ENCODE measurements around the gene PTPRN2.
"Not testable (repeated sequence)": the region's sequence is repeated elsewhere in the genome, so short reads cannot be mapped to it uniquely, and the experiment has no call there.

Gene PTPRN2

GRCh38 chr7:157674027-157674714, 913.5 kb downstream of the PTPRN2 start:
- no peak for DNase-seq

- no peak for DNase-seq
Observed at GRCh38 chr7:157673573-157673972, 914.0 kb downstream of the PTPRN2 start.

- DNase-seq, result no peak
Observed at GRCh38 chr7:157671358-157672255, 916.0 kb downstream of the PTPRN2 start.

- DNase-seq, result no peak
Observed at GRCh38 chr7:157670490-157671357, 916.9 kb downstream of the PTPRN2 start.

- DNase-seq, result no peak
Observed at GRCh38 chr7:157669768-157670351, 917.8 kb downstream of the PTPRN2 start.

DNA sequence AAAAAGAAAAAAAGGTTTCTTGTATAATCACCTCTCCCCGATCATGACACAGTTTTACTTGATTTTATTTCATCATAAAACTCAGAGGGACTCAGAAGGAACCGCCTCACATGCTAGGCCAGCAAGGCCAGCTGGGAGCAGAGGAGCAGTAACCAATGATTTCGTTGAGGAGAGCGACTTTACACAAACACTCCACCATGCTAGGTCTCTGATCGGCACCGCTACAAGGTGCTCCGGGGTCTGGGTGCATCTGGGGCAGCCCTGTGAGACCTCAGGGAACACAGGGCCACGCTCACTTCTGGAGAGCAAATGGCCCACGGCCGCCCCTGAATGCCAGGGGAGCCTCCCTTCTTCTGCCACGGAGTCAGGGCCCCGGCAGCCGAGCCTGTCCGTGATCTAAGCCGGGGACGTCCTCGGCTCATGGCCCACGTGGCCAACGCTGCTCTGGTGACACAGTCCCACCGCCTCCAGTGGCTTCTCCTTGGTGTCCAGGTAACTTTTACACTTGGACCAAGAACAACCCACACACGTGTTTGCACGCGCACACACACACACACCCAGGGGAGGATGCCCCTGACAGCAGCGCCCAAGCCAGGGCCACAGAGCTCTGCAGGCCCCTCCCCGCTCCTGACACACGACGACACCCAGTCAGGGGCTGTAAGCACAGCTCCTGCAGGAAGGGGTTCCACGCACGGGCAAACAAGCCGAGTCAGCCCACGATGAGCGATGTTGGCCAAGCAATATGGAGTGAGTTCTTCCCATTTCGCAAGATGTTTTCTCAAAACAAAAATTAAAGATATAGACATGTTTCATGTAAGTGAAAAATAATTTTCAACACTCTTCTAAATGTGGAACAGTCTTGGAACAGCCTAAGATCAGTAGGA, 918.5 kb downstream of the PTPRN2 start:
- no peak for DNase-seq

GRCh38 chr7:157668221-157668883, 919.3 kb downstream of the PTPRN2 start:
- no peak for DNase-seq

- no peak for DNase-seq
Observed at GRCh38 chr7:157667731-157668130, 919.9 kb downstream of the PTPRN2 start.

- DNase-seq, result no peak
Observed at GRCh38 chr7:157667261-157667660, 920.4 kb downstream of the PTPRN2 start.

GRCh38 chr7:157666530-157667040, 921.0 kb downstream of the PTPRN2 start:
- DNase-seq, result no peak

GRCh38 chr7:157665634-157665988, 922.0 kb downstream of the PTPRN2 start:
- not testable (repeated sequence) for DNase-seq

DNA sequence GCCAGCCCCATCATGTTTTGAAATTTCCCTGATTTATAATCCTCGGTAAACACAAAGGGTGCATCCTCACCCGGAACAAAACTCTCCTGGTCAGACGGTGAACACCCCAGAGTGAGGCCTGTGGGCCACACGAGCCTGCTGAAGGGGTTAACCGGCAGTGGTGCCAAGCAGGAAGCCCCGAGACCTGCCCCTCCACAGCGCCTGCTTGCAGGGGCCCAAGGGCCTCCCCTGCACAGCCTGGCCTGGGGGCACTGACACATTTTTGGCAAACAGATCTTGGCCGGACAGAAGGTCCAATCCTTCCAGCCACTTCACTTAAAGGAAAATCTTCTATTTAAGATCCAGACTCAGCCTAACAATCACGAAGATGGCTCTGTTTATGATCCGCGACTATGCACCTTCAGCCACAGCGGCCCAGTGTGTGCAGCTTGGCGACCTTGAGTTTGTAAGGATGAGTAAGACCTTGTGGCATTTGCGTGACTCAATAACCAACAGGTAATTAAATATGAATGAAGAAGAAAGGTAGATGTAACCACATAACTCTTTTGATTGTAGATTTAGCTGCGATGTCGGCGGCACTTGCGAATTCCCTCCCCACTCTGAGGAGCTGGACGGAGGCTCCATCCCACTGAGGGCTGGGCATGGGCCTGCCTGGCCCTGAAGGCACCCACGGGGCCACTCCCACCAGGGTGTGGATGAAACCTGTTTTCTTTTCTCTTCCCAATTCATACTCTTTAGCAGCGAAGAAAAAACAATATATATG, 922.6 kb downstream of the PTPRN2 start:
- no peak for DNase-seq

- no peak for DNase-seq
Observed at GRCh38 chr7:157664034-157664433, 923.6 kb downstream of the PTPRN2 start.

DNA sequence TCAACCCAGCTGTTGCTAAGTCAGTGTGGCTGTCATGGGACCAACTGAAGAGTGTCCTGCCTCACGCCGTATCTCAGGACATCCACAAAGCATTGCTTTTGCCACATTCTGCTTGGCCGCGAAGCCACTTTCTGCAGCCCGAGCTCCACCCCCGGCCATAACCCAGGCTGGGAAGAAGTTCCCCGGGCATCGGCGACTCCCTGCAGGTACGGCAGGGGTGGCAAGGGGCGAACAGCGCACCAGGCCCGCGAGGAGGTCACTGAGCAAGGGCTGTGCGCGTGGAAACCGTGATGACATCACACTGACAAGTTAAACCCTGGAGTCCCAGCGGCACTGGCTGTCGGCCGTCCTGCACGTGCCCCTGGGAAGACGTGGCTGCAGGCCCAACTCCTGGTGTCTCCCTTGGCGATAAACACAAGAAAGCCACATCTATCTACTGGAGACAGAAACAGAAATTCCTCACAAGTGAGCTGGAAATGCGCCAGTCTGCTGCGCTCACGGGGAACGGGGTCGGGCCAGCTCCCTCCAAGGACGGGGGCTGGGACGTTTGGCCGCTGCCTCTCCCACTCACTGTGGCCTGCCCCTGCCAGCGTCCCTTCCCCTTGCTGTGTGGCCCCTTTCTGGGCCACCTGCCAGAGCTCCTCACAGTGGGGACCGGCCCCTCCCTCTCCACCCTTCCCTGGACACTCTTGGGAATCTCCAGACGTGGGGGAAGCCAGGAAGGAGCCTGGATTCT, 924.5 kb downstream of the PTPRN2 start:
- no peak for DNase-seq

- no peak for DNase-seq
Observed at GRCh38 chr7:157662110-157662791, 925.4 kb downstream of the PTPRN2 start.

DNA sequence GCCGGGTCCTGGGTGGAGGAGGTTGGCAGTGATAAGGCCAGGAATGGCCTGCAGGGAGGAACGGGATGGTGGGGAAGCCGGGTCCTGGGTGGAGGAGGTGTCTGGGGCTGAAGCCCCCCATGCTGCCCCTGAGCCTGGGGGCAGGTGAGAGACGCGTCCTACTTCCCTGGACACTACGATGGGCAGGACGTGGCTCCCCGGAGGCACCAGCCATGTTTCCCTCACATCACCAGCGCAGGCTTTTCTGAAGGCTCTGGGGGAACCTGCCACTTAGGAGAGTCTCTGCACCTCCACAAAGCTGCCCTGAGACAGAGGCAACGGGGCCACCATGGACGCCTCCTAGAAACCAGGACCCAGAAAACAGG, 926.0 kb downstream of the PTPRN2 start:
- DNase-seq, result no peak

- no peak for DNase-seq
Observed at GRCh38 chr7:157660971-157661610, 926.5 kb downstream of the PTPRN2 start.

DNA sequence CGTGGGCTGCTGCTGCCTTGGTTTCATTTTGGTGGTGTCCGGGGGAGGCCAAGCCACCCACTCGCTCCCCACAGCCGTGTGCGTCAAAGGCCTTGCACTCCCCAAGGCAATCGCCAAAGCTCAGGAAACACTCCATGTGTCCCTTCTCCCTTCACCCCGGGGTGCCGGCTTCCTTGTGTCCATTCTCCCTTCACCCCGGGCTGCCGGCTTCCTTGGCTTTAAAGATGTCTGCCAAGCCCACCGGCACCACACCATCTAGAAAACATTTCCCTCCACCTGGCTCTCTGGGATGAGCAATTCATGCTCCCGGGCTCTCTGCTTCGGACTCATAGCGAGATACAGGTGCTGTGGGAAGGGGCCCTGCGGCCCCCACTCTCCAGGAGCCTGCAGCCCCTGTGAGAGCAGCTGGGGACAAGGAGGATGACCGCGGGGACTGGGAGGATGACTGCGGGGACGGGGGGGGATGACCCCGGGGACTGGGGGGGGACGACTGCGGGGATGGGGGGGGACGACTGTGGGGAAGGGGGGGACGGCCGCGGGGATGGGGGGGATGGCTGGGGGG, 928.7 kb downstream of the PTPRN2 start:
- DNase-seq, result peak; percentile 3
